Esophagus squamous epithelium (tissue), 5 donors: ENCODE data around the gene TMEM178B. TPM values are rescaled to one million over a fixed set of nuclear protein-coding genes. Genes with fewer than 3 reads are reported as not detected.

Experiments used
- DNase-seq: peaks from one replicate; lab custom pipeline; 2025; lab: John Stamatoyannopoulos, UW
- H3K27ac ChIP-seq, 4 donors: fragments of 200-600 bp; sonication (generic); one replicate each; pipeline ENCODE4 v1.5.1; 2016 to 2019; ENCODE audit warnings: mild to moderate bottlenecking in 1 of 4
- H3K27me3 ChIP-seq, 4 donors: fragments of 200-600 bp; sonication (generic); 1 replicate in 3 of 4; 2 replicates in 1 of 4; pipeline versions ENCODE4 v1.5.1 to v1.6.0; 2017 to 2021; ENCODE audit warnings: antibody characterized with exemption in 1 of 4
- H3K36me3 ChIP-seq, 3 donors: fragments of 200-600 bp; sonication (generic); one replicate each; pipeline ENCODE4 v1.5.1; 2016 to 2019
- H3K4me1 ChIP-seq, 3 donors: fragments of 200-600 bp; sonication (generic); one replicate each; pipeline ENCODE4 v1.5.1; 2017 to 2019
- H3K4me3 ChIP-seq, 4 donors: fragments of 200-600 bp; sonication (generic); 1 replicate in 3 of 4; 2 replicates in 1 of 4; pipeline ENCODE4 v1.5.1; 2016 to 2019; ENCODE audit warnings: mild to moderate bottlenecking in 2 of 4, moderate library complexity in 1 of 4
- H3K9me3 ChIP-seq, 3 donors: fragments of 200-600 bp; sonication (generic); one replicate each; pipeline ENCODE4 v1.5.1; 2016 to 2019
- POLR2A ChIP-seq, 4 donors: fragments of 450-650 bp; IDR thresholded peaks; one replicate each; pipeline ENCODE4 v1.6.1; 2017; ENCODE audit warnings: antibody characterized with exemption in 4 of 4, mild to moderate bottlenecking in 4 of 4, moderate library complexity in 3 of 4
- WGBS, 2 donors: methylation state at CpG; one replicate each; pipeline ENCODE4 v1.1.5; 2018; 5-methylcytosine and 5-hydroxymethylcytosine counted together
- intact Hi-C: fragments of 100-400 bp; cut with DNase I; formaldehyde crosslinking; loops from one replicate; pipeline ENCODE4 v1.15.0; 2022
- total RNA-seq, 4 donors: library from RNA; depleted of rRNA; stranded (reverse); fragments of >200 nt; gene quantifications; one replicate each; pipeline ENCODE4 v1.1.0, GENCODE V29; 2016
- TF ChIP-seq, protein P1 (sequence below), 6 experiments: fragments of 450-650 bp in 4 of 6; fragments of 200-600 bp in 2 of 6; sonication (generic) in 2 of 6; IDR thresholded peaks; one replicate each; pipeline ENCODE4 v1.5.1; 2016 to 2019; ENCODE audit warnings: antibody characterized with exemption in 6 of 6, mild to moderate bottlenecking in 4 of 6, moderate library complexity in 4 of 6
- donor health status: DM: yes; HTN: yes; CAD: no.

The TMEM178B gene
- total RNA-seq, 4 donors from 2014 or later: 0.95 to 1.7 (median 1.2) TPM

DNA sequence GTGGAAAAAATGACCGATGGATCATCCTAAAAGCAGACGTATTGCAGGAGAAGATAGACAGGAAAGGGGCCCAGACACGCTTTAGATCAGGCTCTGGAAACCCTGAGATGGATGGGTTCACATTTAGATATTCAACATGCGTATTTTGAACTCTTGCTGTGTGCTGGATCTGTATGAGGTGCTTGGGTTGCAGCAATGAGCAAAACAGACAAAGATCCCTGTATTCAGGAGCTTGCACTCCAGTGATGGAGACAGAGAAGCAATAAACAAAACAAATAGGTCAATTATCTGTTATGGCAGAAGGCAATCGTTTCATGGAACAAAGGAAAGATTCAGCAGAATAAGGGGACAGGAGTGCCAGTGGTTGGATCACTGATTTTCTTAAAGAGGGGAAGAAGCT is 275.5 kb downstream of the TMEM178B start:
- no peak for DNase-seq

DNA sequence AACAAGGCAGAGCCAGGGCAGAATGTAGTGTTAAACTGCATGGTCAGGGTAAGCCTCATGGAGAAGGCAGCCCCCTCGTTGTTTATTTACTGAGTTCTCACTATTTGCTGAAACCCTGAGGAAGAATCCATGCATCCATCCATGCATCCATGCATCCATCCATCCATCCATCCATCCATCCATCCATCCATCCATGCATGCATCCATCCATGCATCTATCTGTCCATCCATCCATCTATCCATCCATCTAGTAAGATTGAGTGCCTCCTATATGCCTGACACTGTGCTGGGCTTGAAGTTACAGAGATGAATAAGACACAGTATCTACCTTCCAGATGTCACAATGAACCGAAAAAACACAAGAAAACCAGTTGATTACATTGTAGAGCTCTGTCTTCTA is 275.9 kb downstream of the TMEM178B start:
- H3K27ac ChIP-seq: no peak overlapping the region
- intact Hi-C loops: no loop called here
- TF ChIP-seq, protein P1, sequence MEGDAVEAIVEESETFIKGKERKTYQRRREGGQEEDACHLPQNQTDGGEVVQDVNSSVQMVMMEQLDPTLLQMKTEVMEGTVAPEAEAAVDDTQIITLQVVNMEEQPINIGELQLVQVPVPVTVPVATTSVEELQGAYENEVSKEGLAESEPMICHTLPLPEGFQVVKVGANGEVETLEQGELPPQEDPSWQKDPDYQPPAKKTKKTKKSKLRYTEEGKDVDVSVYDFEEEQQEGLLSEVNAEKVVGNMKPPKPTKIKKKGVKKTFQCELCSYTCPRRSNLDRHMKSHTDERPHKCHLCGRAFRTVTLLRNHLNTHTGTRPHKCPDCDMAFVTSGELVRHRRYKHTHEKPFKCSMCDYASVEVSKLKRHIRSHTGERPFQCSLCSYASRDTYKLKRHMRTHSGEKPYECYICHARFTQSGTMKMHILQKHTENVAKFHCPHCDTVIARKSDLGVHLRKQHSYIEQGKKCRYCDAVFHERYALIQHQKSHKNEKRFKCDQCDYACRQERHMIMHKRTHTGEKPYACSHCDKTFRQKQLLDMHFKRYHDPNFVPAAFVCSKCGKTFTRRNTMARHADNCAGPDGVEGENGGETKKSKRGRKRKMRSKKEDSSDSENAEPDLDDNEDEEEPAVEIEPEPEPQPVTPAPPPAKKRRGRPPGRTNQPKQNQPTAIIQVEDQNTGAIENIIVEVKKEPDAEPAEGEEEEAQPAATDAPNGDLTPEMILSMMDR (IDR thresholded peaks at IDR 0.05): no peak
- TF ChIP-seq POLR2A (IDR thresholded peaks at IDR 0.05): no peak
- H3K4me3 ChIP-seq: no peak overlapping the region
- DNase-seq: no peak
- WGBS, 2 donors: 65 to 81% methylated on average over 2 of the region's 2 CpGs
- H3K9me3 ChIP-seq: no peaks in the 10 kb centered on the region
- no peaks in the 10 kb centered on the region for H3K36me3 ChIP-seq
- H3K27me3 ChIP-seq: no peaks in the 10 kb centered on the region
- peaks cover 0 to 5% (median 0%) of the 10 kb centered on the region in 3 donors for H3K4me1 ChIP-seq

More for the DNA sequence above, 275.5 kb downstream of the TMEM178B start:
- H3K27ac ChIP-seq: no peak overlapping the region
- no peaks in the 10 kb centered on the region for H3K36me3 ChIP-seq
- intact Hi-C loops: no loop called here
- 66 to 77% methylated on average over 5 of the region's 5 CpGs for WGBS, 2 donors
- H3K27me3 ChIP-seq: no peaks in the 10 kb centered on the region
- H3K9me3 ChIP-seq: no peaks in the 10 kb centered on the region
- H3K4me3 ChIP-seq: no peak overlapping the region
- TF ChIP-seq, protein P1 (IDR thresholded peaks at IDR 0.05): no peak
- no peak for TF ChIP-seq POLR2A (IDR thresholded peaks at IDR 0.05)
- no peaks in the 10 kb centered on the region for H3K4me1 ChIP-seq

GRCh38 chr7:141351175-141351574 is 277.3 kb downstream of the TMEM178B start:
- H3K4me3 ChIP-seq: no peak overlapping the region
- no peak for TF ChIP-seq POLR2A (IDR thresholded peaks at IDR 0.05)
- TF ChIP-seq, protein P1 (IDR thresholded peaks at IDR 0.05): no peak
- DNase-seq: no peak
- H3K27me3 ChIP-seq: no peaks in the 10 kb centered on the region
- intact Hi-C loops: no loop called here
- peaks cover 0 to 17% (median 0%) of the 10 kb centered on the region in 3 donors for H3K4me1 ChIP-seq
- no peaks in the 10 kb centered on the region for H3K36me3 ChIP-seq
- H3K9me3 ChIP-seq: no peaks in the 10 kb centered on the region
- WGBS, 2 donors: 65 to 68% methylated on average over 3 of the region's 3 CpGs
- H3K27ac ChIP-seq: no peak overlapping the region

DNA sequence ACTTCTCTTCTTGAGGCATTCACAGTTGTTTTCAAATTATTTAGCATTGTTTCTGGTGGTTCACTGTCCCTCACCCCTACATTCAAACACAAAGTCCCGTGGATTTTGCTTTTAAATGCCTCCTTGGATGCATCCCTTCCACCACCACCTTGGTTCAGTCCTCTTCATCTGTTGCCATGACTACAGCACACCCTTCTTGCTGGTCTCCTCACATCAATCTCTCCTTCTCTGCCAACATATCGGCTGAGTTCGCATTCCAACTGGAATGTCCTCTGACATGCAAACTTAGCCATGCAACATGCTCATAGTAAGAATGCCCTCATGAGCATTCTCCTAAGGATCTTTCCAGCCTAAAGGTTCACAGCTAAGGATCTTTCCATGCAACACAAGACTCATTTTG is 279.1 kb downstream of the TMEM178B start:
- H3K27me3 ChIP-seq: no peaks in the 10 kb centered on the region
- no peak overlapping the region for H3K4me3 ChIP-seq
- H3K27ac ChIP-seq: no peak overlapping the region
- no peak for DNase-seq
- intact Hi-C loops: no loop called here
- WGBS, 2 donors: 83% methylated on average over 3 of the region's 3 CpGs
- no peaks in the 10 kb centered on the region for H3K9me3 ChIP-seq
- TF ChIP-seq POLR2A (IDR thresholded peaks at IDR 0.05): no peak
- TF ChIP-seq, protein P1 (IDR thresholded peaks at IDR 0.05): no peak
- H3K4me1 ChIP-seq: peaks cover 0 to 23% (median 0%) of the 10 kb centered on the region in 3 donors
- H3K36me3 ChIP-seq: no peaks in the 10 kb centered on the region

DNA sequence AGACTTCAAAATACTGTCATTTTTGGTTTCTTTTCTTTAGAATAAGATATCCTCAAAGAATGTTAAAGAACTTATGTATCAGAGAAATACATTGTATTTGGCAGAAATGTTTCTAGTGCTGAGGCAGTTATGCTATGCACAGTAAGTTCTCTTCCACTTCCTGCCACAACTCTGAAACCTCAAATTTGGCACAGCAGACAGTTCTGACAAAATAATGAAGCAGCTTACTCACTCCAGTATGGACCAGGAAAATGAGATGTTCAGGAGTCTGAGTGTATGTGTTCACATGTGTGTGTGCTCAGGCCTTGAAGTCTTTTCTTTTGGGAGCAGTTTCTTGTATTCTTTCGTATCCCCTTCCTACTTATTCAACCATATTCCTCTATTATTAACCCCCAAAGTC is 280.4 kb downstream of the TMEM178B start:
- Histone ChIP-seq H3K4me3 (no peak overlapping the region), H3K27ac (no peak overlapping the region), H3K9me3 (no peaks in the 10 kb centered on the region), H3K36me3 (no peaks in the 10 kb centered on the region), H3K4me1 (peaks cover 0 to 23% (median 0%) of the 10 kb centered on the region in 3 donors), H3K27me3 (no peaks in the 10 kb centered on the region)
- no peak for DNase-seq
- TF ChIP-seq, protein P1 (IDR thresholded peaks at IDR 0.05): no peak
- TF ChIP-seq POLR2A (IDR thresholded peaks at IDR 0.05): no peak
- 36 to 64% methylated on average over 1 of the region's 1 CpG for WGBS, 2 donors
- intact Hi-C loops: no loop called here
